ENCODE measurements around the gene F7.

F7 gene

GRCh38 chr13:113140677-113141600 lies 35.3 kb downstream of the F7 start:
- H3K27ac Mint-ChIP-seq = no peak overlapping the region
- no peaks in the 10 kb centered on the region for H3K36me3 Mint-ChIP-seq
- peaks cover 25% of the 10 kb centered on the region for H3K27me3 Mint-ChIP-seq
- no peak for ATAC-seq
- no peak overlapping the region for H3K4me3 Mint-ChIP-seq
- H3K4me1 Mint-ChIP-seq = no peaks in the 10 kb centered on the region
- H3K9me3 Mint-ChIP-seq = peaks cover 2% of the 10 kb centered on the region

GRCh38 chr13:113141601-113141970 lies 36.0 kb downstream of the F7 start:
- H3K27ac Mint-ChIP-seq = no peak overlapping the region
- ATAC-seq = no peak
- H3K9me3 Mint-ChIP-seq = peaks cover 2% of the 10 kb centered on the region
- no peaks in the 10 kb centered on the region for H3K36me3 Mint-ChIP-seq
- no peaks in the 10 kb centered on the region for H3K4me1 Mint-ChIP-seq
- H3K27me3 Mint-ChIP-seq = peaks cover 31% of the 10 kb centered on the region
- no peak overlapping the region for H3K4me3 Mint-ChIP-seq

DNA sequence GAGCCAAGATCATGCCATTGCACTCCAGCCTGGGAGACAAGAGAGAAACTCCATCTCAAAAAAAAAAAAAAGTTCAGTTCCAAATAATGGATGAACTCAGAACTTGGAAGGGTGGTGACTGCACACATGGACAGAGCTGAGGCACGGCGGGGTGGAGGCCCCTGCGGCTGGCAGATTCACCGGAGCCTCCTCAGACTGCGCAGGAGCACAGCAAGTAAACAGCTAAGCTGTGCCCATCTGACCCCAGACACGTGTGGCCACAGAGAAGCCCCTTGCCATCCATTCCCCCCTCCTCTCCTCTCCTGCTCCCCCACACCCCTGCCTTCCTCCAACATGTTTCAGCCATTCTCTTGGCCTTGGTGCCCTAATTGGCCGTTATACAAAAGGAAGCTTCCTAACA lies 37.3 kb downstream of the F7 start:
- H3K27ac Mint-ChIP-seq = no peak overlapping the region
- peaks cover 2% of the 10 kb centered on the region for H3K9me3 Mint-ChIP-seq
- H3K27me3 Mint-ChIP-seq = peaks cover 33% of the 10 kb centered on the region
- H3K4me1 Mint-ChIP-seq = no peaks in the 10 kb centered on the region
- no peak overlapping the region for H3K4me3 Mint-ChIP-seq
- H3K36me3 Mint-ChIP-seq = no peaks in the 10 kb centered on the region
- ATAC-seq = no peak

GRCh38 chr13:113143466-113144254 lies 38.1 kb downstream of the F7 start:
- Mint-ChIP-seq H3K27ac (no peak overlapping the region), H3K4me1 (no peaks in the 10 kb centered on the region), H3K9me3 (peaks cover 2% of the 10 kb centered on the region)

DNA sequence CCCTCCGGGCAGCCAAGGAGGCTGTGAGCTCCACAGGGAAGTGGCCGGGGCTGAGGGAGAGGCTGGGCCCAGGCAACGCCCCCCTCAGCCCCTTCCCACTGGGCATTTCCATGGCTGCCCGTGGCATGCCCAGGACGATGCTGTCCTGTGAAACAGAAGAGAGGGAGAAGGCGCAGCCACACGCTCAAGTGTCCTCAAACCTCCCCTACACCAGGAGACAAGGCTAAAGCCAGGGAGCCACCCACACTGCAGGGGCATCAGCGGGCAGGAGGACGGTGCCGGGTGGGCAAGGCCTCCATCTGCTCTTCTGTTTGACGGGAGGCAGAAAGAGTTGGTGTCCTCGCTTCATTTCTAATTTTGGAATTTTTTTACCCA lies 38.7 kb downstream of the F7 start:
- Mint-ChIP-seq H3K4me1 (no peaks in the 10 kb centered on the region), H3K9me3 (peaks cover 2% of the 10 kb centered on the region), H3K27ac (no peak overlapping the region), H3K4me3 (no peak overlapping the region), H3K27me3 (peaks cover 44% of the 10 kb centered on the region), H3K36me3 (no peaks in the 10 kb centered on the region)
- no peak for ATAC-seq

More at GRCh38 chr13:113143466-113144254, 38.1 kb downstream of the F7 start:
- no peaks in the 10 kb centered on the region for H3K36me3 Mint-ChIP-seq
- peaks cover 38% of the 10 kb centered on the region for H3K27me3 Mint-ChIP-seq
- no peak overlapping the region for H3K4me3 Mint-ChIP-seq
- ATAC-seq = no peak

DNA sequence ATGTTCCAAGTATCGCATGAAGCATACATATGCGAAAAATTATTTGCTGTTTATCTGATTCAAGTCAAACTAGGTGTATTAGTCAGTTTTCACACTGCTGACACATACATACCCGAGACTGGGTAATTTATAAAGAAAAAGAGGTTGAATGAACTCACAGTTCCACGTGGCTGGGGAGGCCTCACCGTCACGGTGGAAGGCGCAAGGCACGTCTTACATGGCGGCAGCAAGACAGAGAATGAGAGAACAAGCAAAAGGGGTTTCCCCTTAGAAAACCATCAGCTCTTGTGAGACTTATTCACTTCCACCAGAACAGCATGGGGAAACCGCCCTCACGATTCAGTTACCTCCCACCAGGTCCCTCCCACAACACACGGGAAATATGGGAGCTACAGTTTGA lies 39.9 kb downstream of the F7 start:
- H3K9me3 Mint-ChIP-seq = peaks cover 2% of the 10 kb centered on the region
- H3K4me1 Mint-ChIP-seq = no peaks in the 10 kb centered on the region
- peaks cover 52% of the 10 kb centered on the region for H3K27me3 Mint-ChIP-seq
- no peak for ATAC-seq
- H3K4me3 Mint-ChIP-seq = no peak overlapping the region
- H3K27ac Mint-ChIP-seq = no peak overlapping the region
- H3K36me3 Mint-ChIP-seq = no peaks in the 10 kb centered on the region

DNA sequence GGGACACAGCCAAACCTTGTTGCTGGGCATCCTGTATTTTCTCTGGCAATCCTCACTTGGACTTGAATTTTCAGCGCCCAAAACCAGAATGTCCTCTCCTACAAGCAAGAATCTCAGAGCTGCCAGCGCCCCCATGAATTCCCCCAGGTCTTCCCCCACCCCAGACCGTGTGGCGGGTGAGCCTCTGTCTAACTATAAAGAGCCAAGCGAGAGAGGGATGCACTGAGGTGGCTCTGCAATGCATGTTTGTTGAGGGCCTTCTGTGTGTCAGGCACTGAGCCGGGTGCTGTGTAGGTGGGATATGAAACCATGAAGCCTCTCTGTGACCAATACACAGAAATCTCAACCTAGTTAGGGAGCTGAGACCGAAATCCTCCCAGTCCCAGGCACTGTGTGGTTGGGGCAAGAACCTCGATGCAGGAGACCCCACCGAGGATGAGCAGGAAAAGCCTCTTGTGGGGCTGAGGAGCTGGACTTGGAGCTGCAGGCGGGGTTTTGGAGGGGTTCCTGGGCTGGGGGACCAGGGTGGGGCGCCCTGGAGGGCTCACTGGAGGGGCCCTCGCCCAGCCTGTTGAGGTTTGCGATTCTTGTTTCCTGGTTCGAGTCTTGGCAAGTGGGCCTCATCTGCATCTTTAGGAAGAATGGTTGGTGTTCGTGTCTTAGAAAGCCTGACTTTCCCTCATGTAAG lies 40.5 kb downstream of the F7 start:
- H3K4me3 Mint-ChIP-seq = no peak overlapping the region
- H3K4me1 Mint-ChIP-seq = no peaks in the 10 kb centered on the region
- peaks cover 2% of the 10 kb centered on the region for H3K9me3 Mint-ChIP-seq
- H3K27ac Mint-ChIP-seq = no peak overlapping the region
- peaks cover 57% of the 10 kb centered on the region for H3K27me3 Mint-ChIP-seq
- ATAC-seq = no peak
- no peaks in the 10 kb centered on the region for H3K36me3 Mint-ChIP-seq

- peaks cover 64% of the 10 kb centered on the region for H3K27me3 Mint-ChIP-seq
- H3K36me3 Mint-ChIP-seq = no peaks in the 10 kb centered on the region
- no peak for ATAC-seq
- H3K9me3 Mint-ChIP-seq = peaks cover 2% of the 10 kb centered on the region
- H3K27ac Mint-ChIP-seq = no peak overlapping the region
- H3K4me1 Mint-ChIP-seq = peaks cover 5% of the 10 kb centered on the region
- H3K4me3 Mint-ChIP-seq = no peak overlapping the region
These were observed 41.2 kb downstream of the F7 start for GRCh38 chr13:113146750-113147149.

DNA sequence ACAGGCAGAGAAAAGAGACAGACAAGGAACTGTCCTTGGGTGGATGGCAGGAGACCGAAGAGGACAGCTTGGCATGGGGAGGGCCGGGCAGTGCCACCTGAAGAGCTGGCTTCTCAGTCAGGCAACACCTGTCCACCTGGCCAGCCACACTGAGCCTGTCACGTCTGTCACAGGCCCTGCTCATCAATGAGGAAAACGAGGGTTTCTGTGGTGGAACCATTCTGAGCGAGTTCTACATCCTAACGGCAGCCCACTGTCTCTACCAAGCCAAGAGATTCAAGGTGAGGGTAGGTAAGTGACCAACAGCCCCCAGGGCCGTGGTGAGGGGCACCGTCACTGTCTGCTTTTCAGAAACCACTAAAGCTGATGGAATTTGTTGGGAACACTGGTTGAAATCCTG lies 41.6 kb downstream of the F7 start:
- peaks cover 10% of the 10 kb centered on the region for H3K4me1 Mint-ChIP-seq
- H3K36me3 Mint-ChIP-seq = no peaks in the 10 kb centered on the region
- peaks cover 2% of the 10 kb centered on the region for H3K9me3 Mint-ChIP-seq
- no peak for ATAC-seq
- H3K4me3 Mint-ChIP-seq = no peak overlapping the region
- no peak overlapping the region for H3K27ac Mint-ChIP-seq
- H3K27me3 Mint-ChIP-seq = peaks cover 69% of the 10 kb centered on the region

DNA sequence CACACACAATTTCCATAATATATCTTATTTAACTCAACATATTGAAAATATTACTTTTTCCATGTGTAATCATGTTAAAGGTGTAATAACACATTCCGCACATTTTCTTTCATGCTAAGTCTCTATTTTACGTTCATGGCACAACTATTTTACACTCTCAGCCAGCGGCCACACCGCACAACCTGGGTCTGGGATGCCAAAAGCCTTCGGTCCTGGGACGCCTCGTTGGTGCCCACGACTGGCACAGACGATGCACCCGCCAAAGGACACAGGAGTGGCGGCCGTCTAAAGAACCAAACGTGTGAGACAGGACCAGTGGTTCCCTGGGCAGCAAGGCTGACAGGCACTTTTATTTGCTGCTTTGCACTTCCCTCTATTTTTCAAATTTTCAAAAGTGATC lies 42.8 kb downstream of the F7 start:
- H3K4me1 Mint-ChIP-seq = peaks cover 18% of the 10 kb centered on the region
- H3K4me3 Mint-ChIP-seq = no peak overlapping the region
- H3K27me3 Mint-ChIP-seq = peaks cover 78% of the 10 kb centered on the region
- H3K36me3 Mint-ChIP-seq = no peaks in the 10 kb centered on the region
- ATAC-seq = no peak
- peaks cover 2% of the 10 kb centered on the region for H3K9me3 Mint-ChIP-seq
- no peak overlapping the region for H3K27ac Mint-ChIP-seq

GRCh38 chr13:113148940-113149503 lies 43.4 kb downstream of the F7 start:
- no peak for ATAC-seq
- peaks cover 18% of the 10 kb centered on the region for H3K4me1 Mint-ChIP-seq
- H3K36me3 Mint-ChIP-seq = no peaks in the 10 kb centered on the region
- peaks cover 72% of the 10 kb centered on the region for H3K27me3 Mint-ChIP-seq
- no peak overlapping the region for H3K4me3 Mint-ChIP-seq
- H3K9me3 Mint-ChIP-seq = peaks cover 2% of the 10 kb centered on the region
- no peak overlapping the region for H3K27ac Mint-ChIP-seq

DNA sequence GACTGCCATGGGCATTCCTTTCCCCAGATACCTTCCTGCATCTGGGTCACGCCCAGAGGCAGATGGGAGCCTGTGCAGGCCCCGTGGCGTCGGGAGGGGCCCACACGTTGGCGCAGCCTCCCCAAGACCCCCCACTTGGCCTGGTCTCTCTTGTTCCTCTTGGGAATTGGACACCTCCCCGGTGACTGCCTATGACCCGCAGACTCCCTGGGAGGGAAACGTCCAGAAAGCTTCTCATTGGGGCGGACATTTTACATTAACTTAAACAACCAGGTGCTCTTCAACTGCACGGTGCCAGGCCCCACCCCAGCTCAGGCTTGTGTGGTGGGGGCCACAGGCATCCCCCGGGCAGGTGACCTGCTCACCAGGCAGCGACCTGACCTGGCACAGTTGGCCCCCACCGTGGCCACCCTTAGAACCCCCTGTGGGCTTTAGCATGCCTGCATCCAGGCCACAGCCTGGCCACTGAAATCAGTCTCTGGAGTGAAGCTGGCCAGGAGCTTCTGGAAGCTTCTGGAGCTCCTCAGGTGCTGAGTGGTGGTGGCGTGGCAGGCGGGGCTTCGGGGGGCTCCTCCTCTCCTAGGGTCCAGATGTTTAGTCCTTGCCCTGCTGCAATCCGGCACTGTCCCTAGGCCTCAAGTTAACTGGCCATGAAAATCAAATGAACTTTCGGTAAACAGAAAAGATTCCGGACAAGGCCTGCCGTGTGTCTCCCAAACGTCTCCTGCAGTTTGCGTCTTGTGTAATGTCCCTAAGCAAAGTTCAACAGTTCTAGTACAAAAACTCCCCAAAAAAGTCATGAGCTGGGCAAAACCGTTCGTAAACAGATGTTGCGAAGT lies 44.3 kb downstream of the F7 start:
- Mint-ChIP-seq H3K9me3 (peaks cover 4% of the 10 kb centered on the region), H3K36me3 (no peaks in the 10 kb centered on the region), H3K27ac (no peak overlapping the region), H3K27me3 (peaks cover 69% of the 10 kb centered on the region), H3K4me1 (peaks cover 18% of the 10 kb centered on the region), H3K4me3 (no peak overlapping the region)
- no peak for ATAC-seq

DNA sequence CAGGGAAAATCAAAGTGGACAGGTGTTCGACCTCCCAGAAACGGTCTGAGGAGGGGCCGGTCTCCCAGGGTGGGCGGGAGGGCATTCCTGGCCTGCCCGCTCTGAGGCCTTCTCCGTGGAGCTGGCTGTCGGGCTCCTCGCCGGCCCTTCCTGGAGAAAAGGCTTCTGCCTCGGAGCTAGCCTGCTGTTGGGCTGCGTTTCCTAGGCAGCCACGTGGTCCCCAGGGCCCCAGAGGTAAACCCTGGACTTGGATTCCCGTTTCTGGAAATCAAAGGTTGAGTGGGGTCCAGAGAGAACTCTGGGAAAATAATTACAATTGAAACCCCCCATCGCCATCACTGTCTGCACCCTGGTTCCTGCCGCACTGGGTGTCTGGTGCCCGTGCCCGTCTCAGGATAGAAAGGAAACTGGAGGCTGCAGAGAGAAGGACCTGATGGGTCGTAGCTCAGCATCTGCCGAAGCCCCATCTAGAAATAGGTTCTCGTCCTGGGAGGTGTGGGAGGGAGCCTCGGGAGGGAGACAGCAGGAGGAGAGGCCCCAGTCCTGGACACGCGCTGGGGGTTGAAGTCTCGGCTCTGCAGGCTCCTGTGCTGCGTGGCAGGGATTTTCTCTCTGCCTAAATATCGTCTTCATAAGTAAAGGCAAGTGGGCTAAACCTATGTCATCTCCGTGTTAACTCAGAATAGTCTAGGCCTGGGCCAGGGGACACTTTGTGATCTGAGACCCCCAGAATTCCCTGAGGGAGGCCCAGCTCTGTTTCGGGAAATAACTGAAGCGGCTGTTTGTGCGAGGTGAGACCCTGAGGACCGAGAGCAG lies 45.2 kb downstream of the F7 start:
- peak overlapping the region; percentile 1 for H3K4me3 Mint-ChIP-seq
- H3K27me3 Mint-ChIP-seq = peaks cover 66% of the 10 kb centered on the region
- H3K9me3 Mint-ChIP-seq = peaks cover 8% of the 10 kb centered on the region
- no peak for ATAC-seq
- no peaks in the 10 kb centered on the region for H3K36me3 Mint-ChIP-seq
- peaks cover 18% of the 10 kb centered on the region for H3K4me1 Mint-ChIP-seq
- no peak overlapping the region for H3K27ac Mint-ChIP-seq
